HG03520 (cell line): ENCODE data around the gene POSTN.

Experiments used
- ATAC-seq: cut with Tn5 transposase; IDR thresholded peaks from one replicate; pipeline ENCODE4 v1.9.1; 2021; ENCODE audit warnings: mild to moderate bottlenecking, moderate library complexity; ENCODE audit not compliant: unreplicated experiment

Gene POSTN

GRCh38 chr13:37526710-37527473, 71.7 kb downstream of the POSTN start:
- ATAC-seq = no peak

- no peak for ATAC-seq
These were observed 83.3 kb downstream of the POSTN start for GRCh38 chr13:37515226-37515625.
